PC-9 (cell line): Measurements from ENCODE around the gene HPS6.

ENCODE experiments used
- EZH2 ChIP-seq: fragments of 200-600 bp; sonication (generic); IDR thresholded peaks from 2 replicates; pipeline ENCODE4 v1.8.0; 2017; ENCODE audit warnings: antibody characterized with exemption, low read depth
- TF ChIP-seq, protein P1 (sequence below): fragments of 200-600 bp; sonication (generic); conservative IDR thresholded peaks from 2 replicates; pipeline ENCODE4 v1.6.1; 2017; ENCODE audit warnings: mixed run types, antibody characterized with exemption, mild to moderate bottlenecking, moderate library complexity

- TF ChIP-seq, protein P1, sequence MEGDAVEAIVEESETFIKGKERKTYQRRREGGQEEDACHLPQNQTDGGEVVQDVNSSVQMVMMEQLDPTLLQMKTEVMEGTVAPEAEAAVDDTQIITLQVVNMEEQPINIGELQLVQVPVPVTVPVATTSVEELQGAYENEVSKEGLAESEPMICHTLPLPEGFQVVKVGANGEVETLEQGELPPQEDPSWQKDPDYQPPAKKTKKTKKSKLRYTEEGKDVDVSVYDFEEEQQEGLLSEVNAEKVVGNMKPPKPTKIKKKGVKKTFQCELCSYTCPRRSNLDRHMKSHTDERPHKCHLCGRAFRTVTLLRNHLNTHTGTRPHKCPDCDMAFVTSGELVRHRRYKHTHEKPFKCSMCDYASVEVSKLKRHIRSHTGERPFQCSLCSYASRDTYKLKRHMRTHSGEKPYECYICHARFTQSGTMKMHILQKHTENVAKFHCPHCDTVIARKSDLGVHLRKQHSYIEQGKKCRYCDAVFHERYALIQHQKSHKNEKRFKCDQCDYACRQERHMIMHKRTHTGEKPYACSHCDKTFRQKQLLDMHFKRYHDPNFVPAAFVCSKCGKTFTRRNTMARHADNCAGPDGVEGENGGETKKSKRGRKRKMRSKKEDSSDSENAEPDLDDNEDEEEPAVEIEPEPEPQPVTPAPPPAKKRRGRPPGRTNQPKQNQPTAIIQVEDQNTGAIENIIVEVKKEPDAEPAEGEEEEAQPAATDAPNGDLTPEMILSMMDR, result no peak
- TF ChIP-seq EZH2, result no peak
Observed at GRCh38 chr10:102086196-102086595, 21.0 kb downstream of the HPS6 start.
